A673 (cell line): ENCODE data around the gene ASPSCR1. TPM values are rescaled to one million over a fixed set of nuclear protein-coding genes. Genes with fewer than 3 reads are reported as not detected.
A peak's percentile ranks its signal among the peaks of the same experiment; 100 is the strongest.

Experiments used
- BruUV-seq: library from RNA; stranded (reverse); fragments of 400-500 nt; replicated peaks from 2 replicates; lab custom pipeline; 2021; lab: Mats Ljungman, UMichigan
- CTCF ChIA-PET: fragments of 300-600 bp; sonication (Branson Sonifier 250); formaldehyde crosslinking; loops from one replicate; lab custom pipeline; 2022; ENCODE audit warnings: antibody characterized with exemption; lab: Charles Lee
- POLR2A ChIA-PET: fragments of 300-600 bp; sonication (Branson Sonifier 250); formaldehyde crosslinking; loops from one replicate; lab custom pipeline; 2022; ENCODE audit warnings: antibody characterized with exemption; ENCODE audit not compliant: low non-redundant PET; lab: Charles Lee
- DNase-seq: peaks from one replicate; pipeline ENCODE4 v3.0.0-alpha.2; 2015; ENCODE audit warnings: low spot score
- H3K27ac ChIP-seq: fragments of 200-600 bp; sonication (generic); 2 replicates; pipeline ENCODE4 v1.5.1; 2016; ENCODE audit warnings: mixed run types, low read depth, mild to moderate bottlenecking, mixed read lengths, antibody characterized with exemption, low read length; ENCODE audit not compliant: poor library complexity, severe bottlenecking
- H3K27me3 ChIP-seq: fragments of 200-600 bp; sonication (generic); replicated peaks from 2 replicates; pipeline ENCODE4 v1.6.1; 2017; ENCODE audit warnings: mixed run types, low read depth, mild to moderate bottlenecking, mixed read lengths, antibody characterized with exemption, low read length; ENCODE audit not compliant: insufficient read depth, poor library complexity
- H3K36me3 ChIP-seq: fragments of 200-600 bp; sonication (generic); 2 replicates; pipeline ENCODE4 v1.6.1; 2016; ENCODE audit warnings: mixed run types, mild to moderate bottlenecking, mixed read lengths, antibody characterized with exemption, low read length; ENCODE audit not compliant: insufficient read depth, poor library complexity, severe bottlenecking
- H3K4me1 ChIP-seq: fragments of 200-600 bp; sonication (generic); 2 replicates; pipeline ENCODE4 v1.6.1; 2017; ENCODE audit warnings: mixed run types, mild to moderate bottlenecking, mixed read lengths, antibody characterized with exemption, low read length; ENCODE audit not compliant: insufficient read depth, poor library complexity, severe bottlenecking
- H3K4me3 ChIP-seq: fragments of 200-600 bp; sonication (generic); 2 replicates; pipeline ENCODE4 v1.5.1; 2016; ENCODE audit warnings: low read depth, mixed run types, mild to moderate bottlenecking, mixed read lengths, low read length; ENCODE audit not compliant: poor library complexity, severe bottlenecking
- H3K9me3 ChIP-seq: fragments of 200-600 bp; sonication (generic); 2 replicates; pipeline ENCODE4 v1.6.1; 2016; ENCODE audit warnings: mixed run types, low read depth, mild to moderate bottlenecking, mixed read lengths, antibody characterized with exemption, low read length; ENCODE audit not compliant: poor library complexity, severe bottlenecking
- CTCF ChIP-seq: fragments of 300-800, 200-600 bp; sonication (generic); conservative IDR thresholded peaks from 2 replicates; pipeline ENCODE4 v1.5.1; 2017; ENCODE audit warnings: low read depth, mild to moderate bottlenecking, antibody characterized with exemption, low read length, moderate library complexity, mixed read lengths
- EZH2 ChIP-seq: fragments of 200-600 bp; sonication (generic); IDR thresholded peaks from 2 replicates; pipeline ENCODE4 v1.6.1; 2017; ENCODE audit warnings: borderline replicate concordance, low read depth, mild to moderate bottlenecking, mixed read lengths, antibody characterized with exemption, low read length; ENCODE audit not compliant: poor library complexity, severe bottlenecking
- intact Hi-C: fragments of 100-400 bp; cut with micrococcal nuclease; formaldehyde crosslinking; loops from one replicate; pipeline ENCODE4 v1.10.0; 2022; ENCODE audit not compliant: unreplicated experiment
- total RNA-seq: library from RNA; stranded (reverse); gene quantifications from 2 replicates; pipeline ENCODE4 v1.2.3, GENCODE V29; 2021

The ASPSCR1 gene
- total RNA-seq, 1 experiment from 2014 or later = 46.2 TPM

- no TSS peak for BruUV-seq
- Histone ChIP-seq H3K27me3 (peaks cover 48% of the 10 kb centered on the region), H3K36me3 (no peaks in the 10 kb centered on the region), H3K27ac (no peak overlapping the region), H3K4me3 (no peak overlapping the region), H3K9me3 (no peaks in the 10 kb centered on the region), H3K4me1 (peaks cover 4% of the 10 kb centered on the region)
- no peak for TF ChIP-seq CTCF
- TF ChIP-seq EZH2 = peak; percentile 10
- no peak for DNase-seq
- POLR2A ChIA-PET = no interaction called here
- intact Hi-C loops = no loop called here
- CTCF ChIA-PET = no interaction called here
Measured at GRCh38 chr17:81962499-81963441, 14.7 kb upstream of the ASPSCR1 start.

GRCh38 chr17:81964081-81964849, 13.2 kb upstream of the ASPSCR1 start:
- H3K4me3 ChIP-seq = no peak overlapping the region
- H3K27me3 ChIP-seq = peaks cover 35% of the 10 kb centered on the region

More at GRCh38 chr17:81964081-81964849, 13.2 kb upstream of the ASPSCR1 start:
- intact Hi-C loops = no loop called here
- BruUV-seq = no TSS peak
- Histone ChIP-seq H3K27ac (no peak overlapping the region), H3K4me1 (peaks cover 7% of the 10 kb centered on the region), H3K9me3 (no peaks in the 10 kb centered on the region), H3K36me3 (no peaks in the 10 kb centered on the region)
- no peak for DNase-seq
- CTCF ChIA-PET = interaction anchor here (0.6 to 0.7 kb wide), 2 partner anchors 58 to 280 kb away, joined by 5 to 6 read pairs; partner anchors contain the start of genes ARL16 and HGS
- POLR2A ChIA-PET = no interaction called here
- no peak for TF ChIP-seq EZH2
- TF ChIP-seq CTCF = no peak
